Measurements from ENCODE around the gene OR2M3. TPM values are rescaled to one million over a fixed set of nuclear protein-coding genes. Genes with fewer than 3 reads are reported as not detected.

Gene OR2M3, protein sequence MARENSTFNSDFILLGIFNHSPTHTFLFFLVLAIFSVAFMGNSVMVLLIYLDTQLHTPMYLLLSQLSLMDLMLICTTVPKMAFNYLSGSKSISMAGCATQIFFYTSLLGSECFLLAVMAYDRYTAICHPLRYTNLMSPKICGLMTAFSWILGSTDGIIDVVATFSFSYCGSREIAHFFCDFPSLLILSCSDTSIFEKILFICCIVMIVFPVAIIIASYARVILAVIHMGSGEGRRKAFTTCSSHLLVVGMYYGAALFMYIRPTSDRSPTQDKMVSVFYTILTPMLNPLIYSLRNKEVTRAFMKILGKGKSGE
- total RNA-seq (2014; rRNA removed; shearing (Covaris generic)): under 0.01 TPM in 1 of 2 replicates, not detected in the other

DNA sequence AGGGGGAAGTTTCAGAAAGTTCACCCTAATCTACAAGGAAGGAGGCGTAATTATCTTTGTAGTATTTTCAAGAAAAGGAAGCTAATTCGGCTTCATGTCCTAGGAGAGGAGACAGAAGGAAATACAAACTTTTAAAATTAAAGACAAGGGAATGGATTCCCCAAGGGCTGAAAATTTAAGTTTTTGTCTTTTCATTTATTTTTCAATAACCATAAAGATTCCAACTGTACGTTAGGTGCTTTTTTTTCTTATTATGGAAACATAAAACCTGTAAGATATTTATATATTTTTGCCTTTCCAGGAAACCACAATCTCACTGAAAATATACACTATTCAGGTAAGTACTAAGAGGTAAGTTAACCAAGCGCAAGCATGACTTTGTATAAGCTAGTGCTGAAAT lies at the start of gene OR2M3:
Gene OR2M3 (plus strand): TSS at position 301 of the 400 bp plus-strand sequence. CDS start 5,803 bp downstream, outside the sequence.

GRCh38 chr1:248174521-248174920 lies 22.5 kb upstream of the OR2M3 start, which contains the start of gene OR2M2:
TSS of gene OR2M2 (plus strand) at chr1:248174821. CDS start at chr1:248179986, 5,165 bp downstream.

DNA sequence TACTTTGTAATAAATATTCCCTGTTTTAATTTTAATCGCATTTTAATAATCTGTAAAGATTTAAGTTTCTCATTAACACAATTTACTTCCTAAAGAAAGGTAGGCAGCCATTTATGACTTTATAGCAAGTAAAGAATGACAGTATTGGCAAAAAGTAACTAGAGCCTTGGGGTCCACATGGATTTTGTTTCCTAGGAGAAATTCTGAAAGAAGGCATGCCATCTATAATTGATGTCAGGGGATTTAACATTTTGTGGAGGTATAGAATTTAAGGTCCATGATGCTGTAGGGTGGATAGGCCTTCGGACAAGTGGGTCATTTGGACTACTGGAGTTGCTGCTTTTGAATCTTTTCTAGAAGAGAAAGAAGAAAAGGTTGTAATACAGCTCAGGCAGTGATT lies 34.1 kb downstream of the OR2M3 start, which contains the start of gene OR2M4:
Gene OR2M4 (plus strand): TSS at position 301 of the 400 bp plus-strand sequence. CDS start 7,512 bp downstream, outside the sequence.

Other genes starting within 250 kb of the OR2M3 start
- gene OR2L8, start 248.4 kb upstream of the OR2M3 start, total RNA-seq (2014; rRNA removed; shearing (Covaris generic)): not detected in 2 replicates
- not detected in 2 replicates for gene OR2AK2, start 232.0 kb upstream of the OR2M3 start, total RNA-seq (2014; rRNA removed; shearing (Covaris generic))
- gene OR2L5, start 183.6 kb upstream of the OR2M3 start, total RNA-seq (2014; rRNA removed; shearing (Covaris generic)): 0.08 TPM in 1 of 2 replicates, not detected in the other
- 0.04 and 0.29 TPM in 2 replicates for gene OR2L2, start 167.2 kb upstream of the OR2M3 start, total RNA-seq (2014; rRNA removed; shearing (Covaris generic))
- not detected in 2 replicates for gene OR2L3, start 150.4 kb upstream of the OR2M3 start, total RNA-seq (2014; rRNA removed; shearing (Covaris generic))
- gene OR2L13, start 102.1 kb upstream of the OR2M3 start, total RNA-seq (2014; rRNA removed; shearing (Covaris generic)): not detected in 2 replicates
- not detected in 2 replicates for gene OR2M5, start 52.1 kb upstream of the OR2M3 start, total RNA-seq (2014; rRNA removed; shearing (Covaris generic))
- not detected in 2 replicates for gene OR2M2, start 22.4 kb upstream of the OR2M3 start, total RNA-seq (2014; rRNA removed; shearing (Covaris generic))
- gene OR2M4, start 34.2 kb downstream of the OR2M3 start, total RNA-seq (2014; rRNA removed; shearing (Covaris generic)): 0.08 TPM in 1 of 2 replicates, not detected in the other
- 0.32 and 0.91 TPM in 2 replicates for gene OR2T33, start 80.7 kb downstream of the OR2M3 start, total RNA-seq (2014; rRNA removed; shearing (Covaris generic))
- not detected in 2 replicates for gene OR2T12, start 106.2 kb downstream of the OR2M3 start, total RNA-seq (2014; rRNA removed; shearing (Covaris generic))
- not detected in 2 replicates for gene OR2M7, start 127.3 kb downstream of the OR2M3 start, total RNA-seq (2014; rRNA removed; shearing (Covaris generic))
- not detected in 2 replicates for gene OR14C36, start 151.5 kb downstream of the OR2M3 start, total RNA-seq (2014; rRNA removed; shearing (Covaris generic))
- not detected in 2 replicates for gene OR2T4, start 164.4 kb downstream of the OR2M3 start, total RNA-seq (2014; rRNA removed; shearing (Covaris generic))
- not detected in 2 replicates for gene OR2T6, start 178.5 kb downstream of the OR2M3 start, total RNA-seq (2014; rRNA removed; shearing (Covaris generic))
- gene OR2T1, start 205.8 kb downstream of the OR2M3 start, total RNA-seq (2014; rRNA removed; shearing (Covaris generic)): not detected in 2 replicates
- not detected in 2 replicates for gene OR2T2, start 248.4 kb downstream of the OR2M3 start, total RNA-seq (2014; rRNA removed; shearing (Covaris generic))